H1 (cell line): ENCODE measurements around the gene ACYP2. TPM values are rescaled to one million over a fixed set of nuclear protein-coding genes. Genes with fewer than 3 reads are reported as not detected.

Source experiments
- ASH2L ChIP-seq: fragments of 200-600, 300-600 bp; sonication (generic); IDR thresholded peaks from one replicate; pipeline ENCODE4 v1.7.1; 2017; ENCODE audit warnings: low read length
- CBX5 ChIP-seq: fragments of 300-800, 300-1000 bp; sonication (generic); IDR thresholded peaks from 2 replicates; pipeline ENCODE4 v1.7.1; 2016; ENCODE audit warnings: antibody characterized with exemption, low read length, low read depth
- KDM1A ChIP-seq: fragments of 200-600, 300-600 bp; sonication (generic); IDR thresholded peaks from 2 replicates; pipeline ENCODE4 v1.7.1; 2016; ENCODE audit warnings: mild to moderate bottlenecking, low read length, borderline replicate concordance
- NRF1 ChIP-seq: IDR thresholded peaks from 2 replicates; pipeline ENCODE4 v1.6.1; 2011; ENCODE audit warnings: mild to moderate bottlenecking, low read depth, low read length, improper control_type of control experiment
- POLR2A ChIP-seq, 2 experiments: IDR thresholded peaks; 1 replicate in 1 of 2; 2 replicates in 1 of 2; pipeline ENCODE4 v1.6.1; 2011; ENCODE audit warnings: low read depth in 2 of 2, low read length in 2 of 2, mild to moderate bottlenecking in 2 of 2; ENCODE audit errors: control extremely low read depth in 1 of 2
- polyA plus RNA-seq, 7 experiments: library from polyadenylated mRNA; depleted of rRNA in 3 of 7; stranded (reverse) in 5 of 7; unstranded in 2 of 7; fragments of >200 nt in 5 of 7; fragments of 200-250 nt in 2 of 7; gene quantifications; 1 replicate in 5 of 7; 2 replicates in 1 of 7; 4 replicates in 1 of 7; pipeline versions ENCODE4 v1.2.1 to v1.2.3, GENCODE V29; 2011 to 2013; ENCODE audit warnings: missing spikeins in 2 of 7, mixed read lengths in 2 of 7
- total RNA-seq: library from RNA; stranded (reverse); fragmentation: NEBNext Ultra II Directional; extraction: Animal tissue kit (Norgen Biotek cat#: 25700); gene quantifications from 2 replicates; pipeline ENCODE4 v1.2.1, GENCODE V29; 2021
- TF ChIP-seq, protein P1 (sequence below): IDR thresholded peaks from 2 replicates; pipeline ENCODE4 v1.6.1; 2012; ENCODE audit warnings: inconsistent platforms

ACYP2 gene
- total and polyA plus RNA-seq, 2 of the 8 experiments (the other 6 are each of a cell fraction or from before 2014, with no cell fraction given), result 3.4 to 4.4 TPM

DNA sequence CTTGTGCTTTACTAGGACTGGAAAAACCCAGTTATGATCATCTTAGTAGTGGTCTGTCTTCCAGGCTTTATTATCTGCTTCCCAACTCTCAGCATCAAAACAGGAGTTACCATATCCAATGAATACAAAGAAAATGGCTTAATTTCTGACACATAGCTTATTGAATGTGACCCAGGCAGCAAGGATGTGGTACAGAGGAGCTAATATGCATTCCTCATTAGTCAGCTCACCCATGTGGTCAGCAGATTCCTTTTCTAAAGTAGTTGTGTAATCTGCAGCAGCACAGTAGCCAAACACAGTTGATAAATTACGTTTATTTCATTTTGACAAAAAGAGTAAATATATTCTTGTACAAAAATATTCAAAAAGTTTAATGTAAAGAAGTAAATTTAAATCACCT, 97.0 kb downstream of the ACYP2 start (continued):
- TF ChIP-seq, protein P1, sequence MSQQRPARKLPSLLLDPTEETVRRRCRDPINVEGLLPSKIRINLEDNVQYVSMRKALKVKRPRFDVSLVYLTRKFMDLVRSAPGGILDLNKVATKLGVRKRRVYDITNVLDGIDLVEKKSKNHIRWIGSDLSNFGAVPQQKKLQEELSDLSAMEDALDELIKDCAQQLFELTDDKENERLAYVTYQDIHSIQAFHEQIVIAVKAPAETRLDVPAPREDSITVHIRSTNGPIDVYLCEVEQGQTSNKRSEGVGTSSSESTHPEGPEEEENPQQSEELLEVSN, result no peak
- TF ChIP-seq ASH2L (no peak), POLR2A (IDR thresholded peaks at IDR 0.05; ENCODE audit: control extremely low read depth in 1 of 2, low read depth in 2 of 2, low read length in 2 of 2) (no peak), KDM1A (no peak), CBX5 (no peak), NRF1 (no peak)
